K562 (cell line): ENCODE data around the gene TRIM65. TPM values are rescaled to one million over a fixed set of nuclear protein-coding genes. Genes with fewer than 3 reads are reported as not detected.

ENCODE experiments used
- ATF2 ChIP-seq: sonication (generic); formaldehyde crosslinking; IDR thresholded peaks from 2 replicates; pipeline ENCODE4 v1.8.1; 2022; ENCODE audit warnings: missing genetic modification reagents
- ETV1 ChIP-seq: fragments of 450-650 bp; conservative IDR thresholded peaks from 2 replicates; pipeline ENCODE4 v1.6.1; 2016; ENCODE audit warnings: missing genetic modification characterization, control low read depth, low read depth, missing compliant biosample characterization
- HDAC6 ChIP-seq: IDR thresholded peaks from 2 replicates; pipeline ENCODE4 v1.6.1; 2012; ENCODE audit warnings: low read depth, mild to moderate bottlenecking, control low read depth, inconsistent platforms, low read length, moderate library complexity
- HNRNPK ChIP-seq: fragments of 200-400 bp; formaldehyde crosslinking; IDR thresholded peaks from one replicate; pipeline ENCODE4 v1.6.1; 2018; ENCODE audit warnings: mild to moderate bottlenecking, low read depth, low read length; ENCODE audit not compliant: poor library complexity, severe bottlenecking
- JUND ChIP-seq, 2 experiments: IDR thresholded peaks; 2 replicates in 1 of 2; 3 replicates in 1 of 2; pipeline ENCODE4 v1.6.1; 2011; ENCODE audit warnings: borderline replicate concordance in 2 of 2, low read depth in 2 of 2, low read length in 2 of 2, improper control_type of control experiment in 1 of 2, missing biosample characterization in 1 of 2, missing genetic modification characterization in 1 of 2, missing genetic modification reagents in 1 of 2
- NR0B1 ChIP-seq: fragments of 450-650 bp; IDR thresholded peaks from one replicate; pipeline ENCODE4 v1.6.1; 2018; ENCODE audit warnings: mild to moderate bottlenecking, moderate library complexity; ENCODE audit not compliant: partially characterized antibody
- NR2F6 ChIP-seq: fragments of 450-650 bp; formaldehyde crosslinking; IDR thresholded peaks from 2 replicates; pipeline ENCODE4 v1.4.0; 2020; ENCODE audit warnings: mild to moderate bottlenecking
- PML ChIP-seq: IDR thresholded peaks from 2 replicates; pipeline ENCODE4 v1.6.1; 2012; ENCODE audit warnings: low read length, inconsistent platforms
- RAD21 ChIP-seq, 2 experiments: fragments of 250-450 bp in 1 of 2; fragments of 450-650 bp in 1 of 2; sonication (Bioruptor Pico) in 1 of 2; formaldehyde crosslinking in 1 of 2; IDR thresholded peaks in 1 of 2; conservative IDR thresholded peaks in 1 of 2; 2 replicates each; pipeline versions ENCODE4 v1.4.0 to v1.8.0; 2020 to 2022; ENCODE audit warnings: mild to moderate bottlenecking in 2 of 2, moderate library complexity in 1 of 2
- RHOXF2B ChIP-seq: fragments of 250-450 bp; sonication (Bioruptor Pico); conservative IDR thresholded peaks from 2 replicates; pipeline ENCODE4 v1.5.1; 2021
- SNIP1 ChIP-seq: fragments of 450-650 bp; IDR thresholded peaks from 2 replicates; pipeline ENCODE4 v1.7.1; 2017; ENCODE audit warnings: low read depth, mild to moderate bottlenecking
- SRSF9 ChIP-seq: fragments of 200-400 bp; formaldehyde crosslinking; IDR thresholded peaks from 2 replicates; pipeline ENCODE4 v1.6.1; 2017; ENCODE audit warnings: low read depth, low read length, borderline replicate concordance
- TSHZ1 ChIP-seq: fragments of 250-450 bp; sonication (Bioruptor Pico); IDR thresholded peaks from 2 replicates; pipeline ENCODE4 v1.4.0; 2020; ENCODE audit warnings: mild to moderate bottlenecking, moderate library complexity
- ZNF133 ChIP-seq: fragments of 250-450 bp; sonication (Bioruptor Pico); IDR thresholded peaks from 2 replicates; pipeline ENCODE4 v1.4.0; 2020; ENCODE audit warnings: mild to moderate bottlenecking
- ZNF212 ChIP-seq: fragments of 450-650 bp; formaldehyde crosslinking; IDR thresholded peaks from 2 replicates; pipeline ENCODE4 v1.4.0; 2020; ENCODE audit warnings: mild to moderate bottlenecking
- ZNF395 ChIP-seq: fragments of 200-800 bp; sonication (Bioruptor generic); IDR thresholded peaks from 2 replicates; pipeline ENCODE4 v1.6.1; 2017; ENCODE audit warnings: missing genetic modification characterization, missing compliant biosample characterization
- ZNF436 ChIP-seq: fragments of 250-450, 450-650 bp; sonication (Bioruptor Pico); formaldehyde crosslinking; IDR thresholded peaks from 2 replicates; pipeline ENCODE4 v1.7.0; 2020; ENCODE audit warnings: mild to moderate bottlenecking
- polyA plus RNA-seq, 8 experiments: library from polyadenylated mRNA; depleted of rRNA in 4 of 8; stranded (reverse) in 5 of 8; unstranded in 3 of 8; fragments of >200 nt; fragmentation: Nextera tagmentation in 2 of 8; fragmentation: Illumina TruSeq in 1 of 8; extraction: Ambion mirVana in 2 of 8; extraction: Trizol in 1 of 8; gene quantifications; 2 replicates each; pipeline versions ENCODE4 v1.2.1 to v1.2.3, GENCODE V29; 2011 to 2014; ENCODE audit warnings: inconsistent platforms in 1 of 8, missing spikeins in 1 of 8
- total RNA-seq, 7 experiments: library from RNA; depleted of rRNA in 6 of 7; stranded (reverse); fragments of >200 nt in 6 of 7; fragmentation: Illumina TruSeq in 2 of 7; extraction: Trizol in 2 of 7; gene quantifications; 2 replicates each; pipeline versions ENCODE4 v1.2.1 to v1.2.3, GENCODE V29; 2011 to 2021; ENCODE audit warnings: low replicate concordance in 1 of 7
- TF ChIP-seq, protein P1 (sequence below): IDR thresholded peaks from 2 replicates; pipeline ENCODE4 v1.6.1; 2011; ENCODE audit not compliant: insufficient read length; ENCODE audit errors: extremely low read depth

Gene TRIM65
- total and polyA plus RNA-seq, 9 of the 15 experiments (the other 6 are each of a cell fraction or from before 2014, with no cell fraction given) = 2.8 to 45.7 (median 22.9) TPM

DNA sequence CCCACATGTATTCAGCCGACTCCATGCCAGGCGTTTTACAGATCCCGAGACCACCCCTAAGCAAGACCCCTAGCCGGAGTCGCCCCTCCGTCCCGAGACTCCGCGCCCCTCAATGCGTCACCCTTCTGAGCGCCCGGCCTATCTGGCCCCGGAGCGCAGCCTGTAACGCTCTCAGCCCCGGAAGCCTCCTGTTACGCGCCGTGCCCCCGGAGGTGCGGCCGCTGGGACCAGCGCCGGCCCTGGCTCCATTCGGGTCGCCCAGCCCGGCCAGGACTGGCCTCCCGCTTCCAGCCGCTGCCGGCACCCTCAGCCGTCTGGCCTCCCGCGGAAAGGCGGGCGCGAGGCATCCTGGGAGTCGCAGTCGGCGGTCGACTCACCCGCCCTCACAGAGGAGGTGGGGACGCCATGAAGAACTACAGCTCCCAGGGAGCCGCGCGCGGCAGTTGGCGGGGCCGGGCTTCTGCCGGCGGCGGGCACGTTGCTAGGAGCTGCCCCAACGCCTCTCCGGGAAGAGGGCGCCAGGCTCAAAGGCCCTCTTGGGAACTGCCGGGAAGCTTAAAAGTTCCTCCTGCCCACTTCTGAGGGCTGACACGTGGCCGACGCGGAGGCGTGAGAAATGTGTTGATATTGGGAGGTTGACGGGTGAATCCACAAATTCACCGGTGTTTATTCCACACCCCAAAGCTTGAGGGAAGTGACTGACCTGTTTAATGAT lies 44.1 kb upstream of the TRIM65 start, which contains the start of gene FBF1 (continued):
- TF ChIP-seq TSHZ1 (CRISPR knock-in tag) (no peak), ATF2 (CRISPR knock-in tag) (no peak), RHOXF2B (CRISPR knock-in tag) (no peak), SRSF9 (no peak), RAD21 (CRISPR knock-in tag; conservative IDR thresholded peaks at IDR 0.05 in 1 of 2, IDR thresholded peaks at IDR 0.05 in 1 of 2) (no peak), JUND (IDR thresholded peaks at IDR 0.05; ENCODE audit: borderline replicate concordance, low read depth, low read length) (peak; percentile 39; the same call in 1 of the 2 replicates), JUND (tag; IDR thresholded peaks at IDR 0.05; ENCODE audit: borderline replicate concordance, low read depth, low read length) (no peak; the same call in 2 of the 3 replicates), HDAC6 (no peak), ZNF212 (no peak), SNIP1 (no peak), PML (peak; percentile 87), ZNF133 (no peak), NR2F6 (CRISPR knock-in tag) (no peak), ZNF395 (CRISPR knock-in tag) (no peak; the same call in 1 of the 2 replicates), ETV1 (tag) (no peak), NR0B1 (no peak), HNRNPK (no peak), ZNF436 (CRISPR knock-in tag) (0 out of 2 replicates have a peak, but pooled peaks have one; percentile 41)
- TF ChIP-seq, protein P1, sequence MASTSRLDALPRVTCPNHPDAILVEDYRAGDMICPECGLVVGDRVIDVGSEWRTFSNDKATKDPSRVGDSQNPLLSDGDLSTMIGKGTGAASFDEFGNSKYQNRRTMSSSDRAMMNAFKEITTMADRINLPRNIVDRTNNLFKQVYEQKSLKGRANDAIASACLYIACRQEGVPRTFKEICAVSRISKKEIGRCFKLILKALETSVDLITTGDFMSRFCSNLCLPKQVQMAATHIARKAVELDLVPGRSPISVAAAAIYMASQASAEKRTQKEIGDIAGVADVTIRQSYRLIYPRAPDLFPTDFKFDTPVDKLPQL = no peak
